ENCODE measurements around the gene GRAMD2A.

GRAMD2A gene

DNA sequence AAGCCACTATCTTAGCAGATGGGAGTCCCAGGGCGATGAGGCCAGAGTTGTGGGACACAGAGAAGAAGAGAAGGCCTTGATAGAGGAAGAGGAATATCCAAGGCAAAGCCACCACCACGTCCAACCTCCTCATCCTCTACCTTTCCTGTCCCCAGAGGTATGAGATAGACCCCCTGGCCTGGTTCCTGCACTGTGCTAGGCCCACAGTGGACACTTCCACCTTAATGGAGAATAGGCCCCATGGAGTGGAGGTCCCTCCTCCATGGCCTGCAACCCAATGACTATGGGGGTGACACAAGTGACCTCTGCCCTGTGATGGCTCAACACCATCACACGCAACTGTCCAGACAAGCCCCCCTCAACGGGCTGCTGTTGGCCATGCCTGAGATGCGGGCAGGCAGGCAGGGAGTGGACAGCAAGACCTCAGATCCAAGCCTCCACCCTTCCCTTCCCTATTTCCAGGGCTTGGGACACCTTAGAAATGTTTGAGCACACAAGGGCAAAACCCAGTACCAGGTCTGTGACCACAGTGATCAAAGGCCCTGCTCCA lies 36.8 kb downstream of the GRAMD2A start:
- H3K9me3 ChIP-seq (ENCODE audit: control insufficient read depth, insufficient read depth, low read depth, low read length): no peaks in the 10 kb centered on the region
- ChIA-PET CTCF (no interaction called here), POLR2A (no interaction called here)
- no peaks in the 10 kb centered on the region for H3K36me3 ChIP-seq (ENCODE audit: control insufficient read depth in 2 of 2, insufficient read depth in 1 of 2, low read length in 2 of 2)
- no peak overlapping the region for H3K27ac ChIP-seq (ENCODE audit: extremely low read depth, low read depth, low read length)
- TF ChIP-seq SALL2 (tag by site-specific recombination; IDR thresholded peaks at IDR 0.05; ENCODE audit: borderline replicate concordance) (no peak), ZNF785 (tag by site-specific recombination; IDR thresholded peaks at IDR 0.05) (no peak)
- no peaks in the 10 kb centered on the region; the same call in 1 of the 2 replicates for H3K4me1 ChIP-seq (ENCODE audit: control insufficient read depth, insufficient read depth, low read length)
- H3K4me3 ChIP-seq (ENCODE audit: low read depth, low read length): no peak overlapping the region

DNA sequence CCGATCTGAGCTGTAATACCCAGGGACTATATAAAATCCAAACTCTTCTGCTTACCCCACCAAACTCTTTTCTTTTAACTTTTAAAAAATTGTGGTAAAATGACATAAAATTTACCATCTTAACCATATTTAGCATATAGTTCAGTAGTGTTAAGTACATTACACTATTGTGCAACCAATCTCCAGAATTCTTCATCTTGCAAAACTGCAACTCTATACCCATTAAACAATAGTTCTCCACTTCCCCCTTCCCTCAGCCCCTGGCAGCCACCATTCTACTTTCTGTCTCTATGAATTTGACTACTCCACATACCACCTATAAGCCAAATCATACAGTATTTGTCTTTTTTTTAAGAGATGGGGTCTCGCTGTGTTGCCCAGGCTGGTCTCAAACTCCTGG lies 40.7 kb downstream of the GRAMD2A start:
- ChIA-PET CTCF (interaction anchor here (0.6 to 2.8 kb wide), 36 partner anchors 9 to 708 kb away, joined by 3 to 47 read pairs (median 5); no protein-coding TSS in a partner anchor), POLR2A (no interaction called here)
- no peaks in the 10 kb centered on the region for H3K36me3 ChIP-seq (ENCODE audit: control insufficient read depth in 2 of 2, insufficient read depth in 1 of 2, low read length in 2 of 2)
- no peaks in the 10 kb centered on the region for H3K9me3 ChIP-seq (ENCODE audit: control insufficient read depth, insufficient read depth, low read depth, low read length)
- H3K27ac ChIP-seq (ENCODE audit: extremely low read depth, low read depth, low read length): no peak overlapping the region
- no peak for TF ChIP-seq ZBTB48 (tag by site-specific recombination; IDR thresholded peaks at IDR 0.05)
- TF ChIP-seq, protein P1, sequence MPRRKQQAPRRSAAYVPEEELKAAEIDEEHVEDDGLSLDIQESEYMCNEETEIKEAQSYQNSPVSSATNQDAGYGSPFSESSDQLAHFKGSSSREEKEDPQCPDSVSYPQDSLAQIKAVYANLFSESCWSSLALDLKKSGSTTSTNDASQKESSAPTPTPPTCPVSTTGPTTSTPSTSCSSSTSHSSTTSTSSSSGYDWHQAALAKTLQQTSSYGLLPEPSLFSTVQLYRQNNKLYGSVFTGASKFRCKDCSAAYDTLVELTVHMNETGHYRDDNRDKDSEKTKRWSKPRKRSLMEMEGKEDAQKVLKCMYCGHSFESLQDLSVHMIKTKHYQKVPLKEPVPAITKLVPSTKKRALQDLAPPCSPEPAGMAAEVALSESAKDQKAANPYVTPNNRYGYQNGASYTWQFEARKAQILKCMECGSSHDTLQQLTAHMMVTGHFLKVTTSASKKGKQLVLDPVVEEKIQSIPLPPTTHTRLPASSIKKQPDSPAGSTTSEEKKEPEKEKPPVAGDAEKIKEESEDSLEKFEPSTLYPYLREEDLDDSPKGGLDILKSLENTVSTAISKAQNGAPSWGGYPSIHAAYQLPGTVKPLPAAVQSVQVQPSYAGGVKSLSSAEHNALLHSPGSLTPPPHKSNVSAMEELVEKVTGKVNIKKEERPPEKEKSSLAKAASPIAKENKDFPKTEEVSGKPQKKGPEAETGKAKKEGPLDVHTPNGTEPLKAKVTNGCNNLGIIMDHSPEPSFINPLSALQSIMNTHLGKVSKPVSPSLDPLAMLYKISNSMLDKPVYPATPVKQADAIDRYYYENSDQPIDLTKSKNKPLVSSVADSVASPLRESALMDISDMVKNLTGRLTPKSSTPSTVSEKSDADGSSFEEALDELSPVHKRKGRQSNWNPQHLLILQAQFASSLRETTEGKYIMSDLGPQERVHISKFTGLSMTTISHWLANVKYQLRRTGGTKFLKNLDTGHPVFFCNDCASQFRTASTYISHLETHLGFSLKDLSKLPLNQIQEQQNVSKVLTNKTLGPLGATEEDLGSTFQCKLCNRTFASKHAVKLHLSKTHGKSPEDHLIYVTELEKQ (tag by site-specific recombination; IDR thresholded peaks at IDR 0.05; ENCODE audit: borderline replicate concordance): no peak
- TF ChIP-seq ZNF146 (tag by site-specific recombination; IDR thresholded peaks at IDR 0.05): no peak
- TF ChIP-seq ZNF221 (tag by site-specific recombination; IDR thresholded peaks at IDR 0.05; ENCODE audit: borderline replicate concordance): no peak
- peaks cover 13% of the 10 kb centered on the region for H3K4me1 ChIP-seq (ENCODE audit: control insufficient read depth, insufficient read depth, low read length)
- no peak overlapping the region for H3K4me3 ChIP-seq (ENCODE audit: low read depth, low read length)

DNA sequence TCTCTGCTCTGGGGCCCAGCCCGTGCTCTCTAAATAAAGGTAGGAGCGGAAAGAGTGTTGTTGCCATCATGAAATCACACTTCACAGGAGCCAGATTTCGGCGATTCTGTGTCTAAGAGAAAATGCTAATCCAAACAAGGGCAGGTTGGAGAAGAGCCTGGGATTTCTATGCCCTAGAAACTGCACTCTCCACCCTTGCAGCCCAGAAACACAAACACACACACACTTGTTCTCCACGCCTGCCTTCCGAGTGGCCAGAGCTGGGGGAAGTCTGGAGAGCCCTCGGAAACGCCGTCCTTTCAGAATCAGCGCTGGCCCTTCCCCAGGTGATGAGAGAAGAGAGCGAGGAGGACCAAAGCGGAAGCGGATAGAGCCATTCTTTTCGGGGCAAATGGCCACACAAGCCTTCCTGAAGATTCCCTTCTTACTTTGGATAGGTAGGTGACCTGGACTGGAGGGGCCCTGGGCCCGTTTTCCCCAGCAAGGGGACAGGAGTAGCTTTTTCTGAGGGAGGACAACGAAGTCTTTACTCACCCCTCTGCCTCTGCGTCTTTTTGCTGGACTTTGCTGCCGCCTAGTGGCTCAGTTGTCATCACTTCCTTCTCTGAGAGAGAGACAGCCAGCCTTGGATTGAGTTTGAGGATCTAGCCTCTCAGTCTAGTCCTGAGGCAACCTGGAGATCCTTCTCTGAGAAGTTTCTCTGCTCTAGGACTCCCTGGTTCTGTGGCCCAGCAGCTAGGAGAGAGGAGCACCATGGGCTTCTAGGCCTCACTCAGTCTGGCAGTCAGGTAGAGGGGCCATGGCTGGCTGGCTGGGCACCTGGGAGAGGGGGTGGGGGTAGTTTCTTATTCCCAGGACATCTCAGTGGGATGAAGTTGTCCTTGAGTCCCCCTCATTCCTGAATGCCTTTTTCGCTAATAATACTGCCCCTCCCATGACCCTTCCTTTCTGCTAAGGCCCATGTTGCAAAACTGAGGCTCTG lies 41.7 kb downstream of the GRAMD2A start:
- no peaks in the 10 kb centered on the region for H3K36me3 ChIP-seq (ENCODE audit: control insufficient read depth in 2 of 2, insufficient read depth in 1 of 2, low read length in 2 of 2)
- peak overlapping the region; percentile 25; the same call in 1 of the 2 replicates for H3K27ac ChIP-seq (ENCODE audit: extremely low read depth, low read depth, low read length)
- ChIA-PET CTCF (interaction anchor here (0.5 to 2.8 kb wide), 61 partner anchors 10 to 1901 kb away, joined by 3 to 47 read pairs (median 4); no protein-coding TSS in a partner anchor), POLR2A (no interaction called here)
- peaks cover 13% of the 10 kb centered on the region for H3K4me1 ChIP-seq (ENCODE audit: control insufficient read depth, insufficient read depth, low read length)
- H3K4me3 ChIP-seq (ENCODE audit: low read depth, low read length): peak overlapping the region; percentile 9
- H3K9me3 ChIP-seq (ENCODE audit: control insufficient read depth, insufficient read depth, low read depth, low read length): no peaks in the 10 kb centered on the region
- no peak for TF ChIP-seq ZNF571 (tag by site-specific recombination; IDR thresholded peaks at IDR 0.05)
- no peak for TF ChIP-seq TRIM28 (IDR thresholded peaks at IDR 0.05; ENCODE audit: borderline replicate concordance, low read length)
- TF ChIP-seq, protein P2, sequence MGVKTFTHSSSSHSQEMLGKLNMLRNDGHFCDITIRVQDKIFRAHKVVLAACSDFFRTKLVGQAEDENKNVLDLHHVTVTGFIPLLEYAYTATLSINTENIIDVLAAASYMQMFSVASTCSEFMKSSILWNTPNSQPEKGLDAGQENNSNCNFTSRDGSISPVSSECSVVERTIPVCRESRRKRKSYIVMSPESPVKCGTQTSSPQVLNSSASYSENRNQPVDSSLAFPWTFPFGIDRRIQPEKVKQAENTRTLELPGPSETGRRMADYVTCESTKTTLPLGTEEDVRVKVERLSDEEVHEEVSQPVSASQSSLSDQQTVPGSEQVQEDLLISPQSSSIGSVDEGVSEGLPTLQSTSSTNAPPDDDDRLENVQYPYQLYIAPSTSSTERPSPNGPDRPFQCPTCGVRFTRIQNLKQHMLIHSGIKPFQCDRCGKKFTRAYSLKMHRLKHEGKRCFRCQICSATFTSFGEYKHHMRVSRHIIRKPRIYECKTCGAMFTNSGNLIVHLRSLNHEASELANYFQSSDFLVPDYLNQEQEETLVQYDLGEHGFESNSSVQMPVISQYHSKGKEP (tag by site-specific recombination; IDR thresholded peaks at IDR 0.05): no peak
- TF ChIP-seq, protein P3, sequence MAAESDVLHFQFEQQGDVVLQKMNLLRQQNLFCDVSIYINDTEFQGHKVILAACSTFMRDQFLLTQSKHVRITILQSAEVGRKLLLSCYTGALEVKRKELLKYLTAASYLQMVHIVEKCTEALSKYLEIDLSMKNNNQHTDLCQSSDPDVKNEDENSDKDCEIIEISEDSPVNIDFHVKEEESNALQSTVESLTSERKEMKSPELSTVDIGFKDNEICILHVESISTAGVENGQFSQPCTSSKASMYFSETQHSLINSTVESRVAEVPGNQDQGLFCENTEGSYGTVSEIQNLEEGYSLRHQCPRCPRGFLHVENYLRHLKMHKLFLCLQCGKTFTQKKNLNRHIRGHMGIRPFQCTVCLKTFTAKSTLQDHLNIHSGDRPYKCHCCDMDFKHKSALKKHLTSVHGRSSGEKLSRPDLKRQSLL (tag by site-specific recombination; IDR thresholded peaks at IDR 0.05): no peak
- TF ChIP-seq ZNF776 (tag by site-specific recombination; IDR thresholded peaks at IDR 0.05; ENCODE audit: borderline replicate concordance): no peak
- TF ChIP-seq ZNF433 (tag by site-specific recombination; IDR thresholded peaks at IDR 0.05; ENCODE audit: low read depth): no peak
- TF ChIP-seq ZNF324 (tag by site-specific recombination; IDR thresholded peaks at IDR 0.05): no peak
- TF ChIP-seq ZFP37 (tag by site-specific recombination; IDR thresholded peaks at IDR 0.05): peak; percentile 93
- no peak for TF ChIP-seq HOXA7 (CRISPR knock-in tag; IDR thresholded peaks at IDR 0.05; ENCODE audit: borderline replicate concordance)
- peak; percentile 61 for TF ChIP-seq ZNF366 (tag by site-specific recombination; conservative IDR thresholded peaks at IDR 0.05)
- TF ChIP-seq, protein P4, sequence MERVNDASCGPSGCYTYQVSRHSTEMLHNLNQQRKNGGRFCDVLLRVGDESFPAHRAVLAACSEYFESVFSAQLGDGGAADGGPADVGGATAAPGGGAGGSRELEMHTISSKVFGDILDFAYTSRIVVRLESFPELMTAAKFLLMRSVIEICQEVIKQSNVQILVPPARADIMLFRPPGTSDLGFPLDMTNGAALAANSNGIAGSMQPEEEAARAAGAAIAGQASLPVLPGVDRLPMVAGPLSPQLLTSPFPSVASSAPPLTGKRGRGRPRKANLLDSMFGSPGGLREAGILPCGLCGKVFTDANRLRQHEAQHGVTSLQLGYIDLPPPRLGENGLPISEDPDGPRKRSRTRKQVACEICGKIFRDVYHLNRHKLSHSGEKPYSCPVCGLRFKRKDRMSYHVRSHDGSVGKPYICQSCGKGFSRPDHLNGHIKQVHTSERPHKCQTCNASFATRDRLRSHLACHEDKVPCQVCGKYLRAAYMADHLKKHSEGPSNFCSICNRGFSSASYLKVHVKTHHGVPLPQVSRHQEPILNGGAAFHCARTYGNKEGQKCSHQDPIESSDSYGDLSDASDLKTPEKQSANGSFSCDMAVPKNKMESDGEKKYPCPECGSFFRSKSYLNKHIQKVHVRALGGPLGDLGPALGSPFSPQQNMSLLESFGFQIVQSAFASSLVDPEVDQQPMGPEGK (tag by site-specific recombination; IDR thresholded peaks at IDR 0.05): peak; percentile 70
- TF ChIP-seq ZNF548 (tag by site-specific recombination; IDR thresholded peaks at IDR 0.05): no peak
- peak; percentile 94 for TF ChIP-seq ZNF660 (tag by site-specific recombination; IDR thresholded peaks at IDR 0.05)
- no peak for TF ChIP-seq KLF7 (tag by site-specific recombination; IDR thresholded peaks at IDR 0.05; ENCODE audit: borderline replicate concordance)

All from HEK293 (cell line).